Subcutaneous adipose tissue (tissue), 4 donors: ENCODE measurements around the gene KLHDC1. TPM values are rescaled to one million over a fixed set of nuclear protein-coding genes. Genes with fewer than 3 reads are reported as not detected.

Experiments
- total RNA-seq, 4 donors: library from RNA; depleted of rRNA; stranded (reverse); fragments of >200 nt; gene quantifications; one replicate each; pipeline ENCODE4 v1.1.0, GENCODE V29; 2016
- TF ChIP-seq, protein P1 (sequence below): fragments of 450-650 bp; IDR thresholded peaks from one replicate; pipeline ENCODE4 v1.5.1; 2016; ENCODE audit warnings: low read depth, mild to moderate bottlenecking, control low read depth, antibody characterized with exemption, moderate library complexity

KLHDC1 gene
- total RNA-seq, 4 donors from 2014 or later, result 8.3 to 13.4 (median 8.6) TPM

DNA sequence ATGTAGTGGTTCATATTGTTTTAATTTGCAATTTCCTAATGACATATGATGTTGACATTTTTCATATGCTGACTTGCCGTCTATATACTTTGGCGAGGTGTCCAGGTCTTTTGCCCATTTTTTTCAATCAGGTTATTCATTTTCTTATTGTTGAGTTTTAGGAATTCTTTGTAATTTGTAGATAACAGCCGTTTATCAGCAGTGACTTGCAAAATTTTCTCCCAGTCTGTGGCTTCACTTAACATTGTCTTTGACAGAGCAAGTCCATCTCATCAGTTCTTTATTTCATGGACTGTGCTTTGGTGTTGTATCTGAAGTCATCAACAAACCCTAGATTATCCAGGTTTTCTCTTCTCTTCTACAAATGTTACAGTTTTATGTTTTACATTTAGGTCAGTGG is 62.5 kb downstream of the KLHDC1 start:
- TF ChIP-seq, protein P1, sequence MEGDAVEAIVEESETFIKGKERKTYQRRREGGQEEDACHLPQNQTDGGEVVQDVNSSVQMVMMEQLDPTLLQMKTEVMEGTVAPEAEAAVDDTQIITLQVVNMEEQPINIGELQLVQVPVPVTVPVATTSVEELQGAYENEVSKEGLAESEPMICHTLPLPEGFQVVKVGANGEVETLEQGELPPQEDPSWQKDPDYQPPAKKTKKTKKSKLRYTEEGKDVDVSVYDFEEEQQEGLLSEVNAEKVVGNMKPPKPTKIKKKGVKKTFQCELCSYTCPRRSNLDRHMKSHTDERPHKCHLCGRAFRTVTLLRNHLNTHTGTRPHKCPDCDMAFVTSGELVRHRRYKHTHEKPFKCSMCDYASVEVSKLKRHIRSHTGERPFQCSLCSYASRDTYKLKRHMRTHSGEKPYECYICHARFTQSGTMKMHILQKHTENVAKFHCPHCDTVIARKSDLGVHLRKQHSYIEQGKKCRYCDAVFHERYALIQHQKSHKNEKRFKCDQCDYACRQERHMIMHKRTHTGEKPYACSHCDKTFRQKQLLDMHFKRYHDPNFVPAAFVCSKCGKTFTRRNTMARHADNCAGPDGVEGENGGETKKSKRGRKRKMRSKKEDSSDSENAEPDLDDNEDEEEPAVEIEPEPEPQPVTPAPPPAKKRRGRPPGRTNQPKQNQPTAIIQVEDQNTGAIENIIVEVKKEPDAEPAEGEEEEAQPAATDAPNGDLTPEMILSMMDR, result no peak

DNA sequence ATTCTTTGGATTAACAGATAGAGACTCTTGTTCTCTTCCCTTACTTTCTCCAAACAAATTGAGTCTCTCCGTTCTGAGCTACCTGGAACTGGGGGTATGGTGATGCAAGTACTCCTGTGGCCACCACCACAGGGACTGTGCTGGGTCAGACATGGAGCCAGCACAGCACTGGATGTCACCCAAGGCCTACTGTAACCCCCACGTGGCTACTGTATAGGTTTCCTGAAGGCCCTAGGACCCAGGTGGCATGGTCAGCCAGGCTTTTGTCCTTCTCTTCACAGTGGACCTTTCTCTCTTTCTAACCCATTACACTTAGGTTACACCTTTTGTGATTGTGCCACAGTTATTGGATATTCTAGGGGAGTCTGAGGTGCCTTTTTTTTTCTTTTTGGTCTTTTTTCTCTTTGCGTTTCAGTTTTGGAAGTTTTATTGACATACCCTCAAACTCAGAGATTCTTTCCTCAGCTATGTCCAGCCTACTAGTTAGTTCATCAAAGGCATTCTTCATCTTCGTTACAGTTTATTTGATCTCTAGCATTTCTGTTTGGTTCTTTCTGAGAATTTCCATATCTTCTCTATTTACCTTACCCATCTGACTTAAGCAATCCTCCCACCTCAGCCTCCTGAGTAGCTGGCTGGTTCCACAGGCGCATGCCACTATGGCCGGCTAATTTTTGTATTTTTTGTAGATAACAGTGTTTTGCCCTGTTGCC is 69.1 kb downstream of the KLHDC1 start:
- TF ChIP-seq, protein P1, result no peak

- TF ChIP-seq, protein P1, result no peak
Observed at GRCh38 chr14:49766839-49767238, 73.9 kb downstream of the KLHDC1 start.

GRCh38 chr14:49767270-49767570 is 74.3 kb downstream of the KLHDC1 start:
- TF ChIP-seq, protein P1, result no peak

DNA sequence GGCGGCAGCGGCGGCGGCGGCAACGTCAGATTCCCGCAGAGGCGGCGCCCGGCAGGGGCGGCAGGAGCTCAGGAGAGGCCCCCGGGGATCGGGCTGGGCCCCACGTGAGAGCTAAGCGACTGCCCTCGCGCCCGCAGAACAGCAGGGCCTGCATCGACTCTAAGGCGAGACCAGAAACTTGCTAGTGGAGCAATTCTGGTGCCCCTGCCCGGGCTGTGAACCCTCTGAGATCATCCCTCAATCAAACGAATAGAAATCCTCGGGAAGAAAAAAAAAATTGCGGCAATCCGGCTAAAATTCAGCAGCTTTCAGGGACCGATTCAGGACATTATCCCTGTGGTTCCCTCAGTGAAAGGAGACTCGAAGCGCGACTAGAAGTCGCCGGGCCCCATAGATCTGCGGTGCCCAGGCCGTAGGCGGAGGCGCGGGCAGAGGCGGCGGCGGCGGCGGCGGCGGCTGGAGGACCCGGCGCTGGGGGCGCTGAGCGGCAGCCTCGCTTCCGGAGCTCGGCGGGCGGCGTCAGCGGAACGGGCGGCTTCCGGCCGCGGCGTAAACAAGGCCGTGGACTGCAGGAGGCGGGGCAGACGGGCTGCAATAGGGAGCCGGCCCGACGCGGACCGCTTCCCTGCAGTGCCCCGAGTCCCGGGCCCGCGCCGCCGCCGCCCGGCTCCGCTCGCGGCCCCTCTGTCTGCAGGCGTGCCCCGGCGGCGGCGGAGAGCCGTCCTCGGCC is 74.8 kb downstream of the KLHDC1 start, which contains the start of gene KLHDC2:
Gene KLHDC2, plus strand, starts transcription at position 583 of the 730 bp plus-strand sequence. CDS start 316 bp downstream, outside the sequence.
- TF ChIP-seq, protein P1, result no peak

DNA sequence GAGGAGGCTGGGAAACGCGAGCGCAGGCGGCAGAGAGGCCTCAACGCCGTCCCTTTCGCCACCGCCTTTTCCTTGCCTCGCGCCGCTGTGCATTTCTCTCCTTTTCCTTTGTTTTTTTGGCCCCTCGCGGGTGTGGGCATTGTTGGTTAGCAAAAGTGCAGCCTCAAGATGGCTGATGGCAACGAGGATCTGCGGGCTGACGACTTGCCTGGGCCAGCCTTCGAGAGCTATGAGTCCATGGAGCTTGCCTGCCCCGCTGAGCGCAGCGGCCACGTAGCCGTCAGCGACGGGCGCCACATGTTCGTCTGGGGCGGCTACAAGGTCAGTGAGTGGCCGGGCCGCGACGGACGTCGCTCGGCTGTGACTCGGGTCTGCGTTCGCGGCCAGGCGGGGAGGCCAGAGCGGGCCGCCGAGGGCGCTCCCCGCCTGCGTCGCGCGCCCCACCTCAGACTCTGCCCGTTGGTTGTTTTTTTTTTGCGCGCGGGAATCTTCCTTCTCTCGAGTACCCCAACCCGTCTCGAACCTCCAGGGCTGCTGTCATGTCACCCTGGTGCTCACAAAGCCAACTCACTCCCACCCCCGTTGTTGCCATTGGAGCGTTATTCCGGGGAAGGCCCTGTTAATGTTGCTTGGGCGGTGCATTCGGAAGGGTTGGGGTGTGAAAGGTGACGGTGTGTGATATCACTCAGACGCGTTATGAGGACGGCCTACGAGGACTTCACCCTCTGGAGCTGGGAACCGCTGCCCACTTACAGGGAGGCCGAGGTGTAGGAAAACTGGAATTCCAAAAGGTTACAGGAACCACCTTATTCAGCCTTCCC is 75.6 kb downstream of the KLHDC1 start:
- TF ChIP-seq, protein P1, result no peak

- TF ChIP-seq, protein P1, result no peak
Observed at GRCh38 chr14:49769171-49769570, 76.3 kb downstream of the KLHDC1 start.
